PC-3 (cell line): ENCODE data around the gene RANBP1. TPM values are rescaled to one million over a fixed set of nuclear protein-coding genes. Genes with fewer than 3 reads are reported as not detected.

Experiments used
- ATAC-seq: fragments of 200-7000 bp; cut with Tn5 transposase; 2 replicates; pipeline ENCODE4 v1.9.1; 2020; ENCODE audit warnings: mild to moderate bottlenecking, moderate library complexity
- BruUV-seq: library from RNA; stranded (reverse); fragments of 400-500 nt; replicated peaks from 2 replicates; lab custom pipeline; 2021; lab: Mats Ljungman, UMichigan
- CTCF ChIA-PET: fragments of 300-600 bp; sonication (Branson Sonifier 250); formaldehyde crosslinking; loops from one replicate; lab custom pipeline; 2022; ENCODE audit warnings: antibody characterized with exemption; lab: Charles Lee
- POLR2A ChIA-PET: fragments of 300-600 bp; sonication (Branson Sonifier 250); formaldehyde crosslinking; loops from one replicate; lab custom pipeline; 2022; ENCODE audit warnings: antibody characterized with exemption; ENCODE audit not compliant: unreplicated experiment; lab: Charles Lee
- DNase-seq: peaks from one replicate; pipeline ENCODE4 v3.0.0-alpha.2; 2015
- H2AFZ ChIP-seq: fragments of 300-600 bp; sonication (generic); 2 replicates; pipeline ENCODE4 v1.6.0; 2016; ENCODE audit warnings: antibody characterized with exemption, low read length
- H3F3A ChIP-seq: fragments of 300-600 bp; sonication (generic); one replicate; pipeline ENCODE4 v1.6.0; 2017; ENCODE audit warnings: antibody characterized with exemption, low read length, control low read depth, mild to moderate bottlenecking; ENCODE audit not compliant: unreplicated experiment
- H3K27ac ChIP-seq: fragments of 300-600 bp; sonication (generic); 2 replicates; pipeline ENCODE4 v1.5.1; 2016; ENCODE audit warnings: mild to moderate bottlenecking, low read length
- H3K27me3 ChIP-seq: fragments of 300-600 bp; sonication (generic); 2 replicates; pipeline ENCODE4 v1.6.1; 2016; ENCODE audit warnings: low read length, mixed read lengths
- H3K36me3 ChIP-seq: fragments of 300-600 bp; sonication (generic); 2 replicates; pipeline ENCODE4 v1.6.1; 2016; ENCODE audit warnings: low read depth, mixed run types, low read length, mixed read lengths
- H3K4me1 ChIP-seq: fragments of 300-600 bp; sonication (generic); 2 replicates; pipeline ENCODE4 v1.5.1; 2016; ENCODE audit warnings: low read length; ENCODE audit not compliant: insufficient read depth
- H3K4me2 ChIP-seq: fragments of 300-600 bp; sonication (generic); 2 replicates; pipeline ENCODE4 v1.6.0; 2016; ENCODE audit warnings: low read length
- H3K4me3 ChIP-seq: fragments of 300-600 bp; sonication (generic); 2 replicates; pipeline ENCODE4 v1.5.1; 2016; ENCODE audit warnings: mild to moderate bottlenecking, low read length, mixed read lengths
- H3K79me2 ChIP-seq: fragments of 300-600 bp; sonication (generic); 2 replicates; pipeline ENCODE4 v1.6.1; 2017; ENCODE audit warnings: low read length, mixed read lengths
- H3K9ac ChIP-seq: fragments of 300-600 bp; sonication (generic); 2 replicates; pipeline ENCODE4 v1.6.0; 2016; ENCODE audit warnings: mild to moderate bottlenecking, low read length
- H3K9me2 ChIP-seq: fragments of 300-600 bp; sonication (generic); replicated peaks from 2 replicates; pipeline ENCODE4 v1.6.1; 2016; ENCODE audit warnings: mixed run types, low read length, mixed read lengths
- H3K9me3 ChIP-seq: fragments of 300-600 bp; sonication (generic); 2 replicates; pipeline ENCODE4 v1.6.1; 2016; ENCODE audit warnings: low read length, mixed read lengths
- H4K20me1 ChIP-seq: fragments of 300-600 bp; sonication (generic); 2 replicates; pipeline ENCODE4 v1.6.1; 2016; ENCODE audit warnings: low read length, mixed read lengths
- EZH2 ChIP-seq: fragments of 300-600 bp; sonication (generic); IDR thresholded peaks from one replicate; pipeline ENCODE4 v1.6.1; 2017; ENCODE audit warnings: antibody characterized with exemption, mild to moderate bottlenecking, low read length; ENCODE audit not compliant: unreplicated experiment
- EZH2phosphoT487 ChIP-seq: fragments of 300-600 bp; sonication (generic); IDR thresholded peaks from 2 replicates; pipeline ENCODE4 v1.6.1; 2018; ENCODE audit warnings: mild to moderate bottlenecking, antibody characterized with exemption, low read length, borderline replicate concordance
- intact Hi-C: fragments of 100-400 bp; cut with micrococcal nuclease; formaldehyde crosslinking; loops from 2 replicates; pipeline ENCODE4 v1.9.0; 2023
- total RNA-seq: library from RNA; depleted of rRNA; stranded (reverse); fragments of >200 nt; gene quantifications from 2 replicates; pipeline ENCODE4 v1.2.3, GENCODE V29; 2014
- TF ChIP-seq, protein P1 (sequence below): fragments of 300-600 bp; sonication (generic); conservative IDR thresholded peaks from 2 replicates; pipeline ENCODE4 v1.5.1; 2017; ENCODE audit warnings: antibody characterized with exemption, low read depth, mild to moderate bottlenecking, low read length

Gene RANBP1
- total RNA-seq, 1 experiment from 2014 or later: 356 TPM

- H2AFZ ChIP-seq: no peak overlapping the region
- no peaks in the 10 kb centered on the region for H3K9me3 ChIP-seq
- H3K4me2 ChIP-seq: no peak overlapping the region
- ChIA-PET CTCF (no interaction called here), POLR2A (no interaction called here)
- H3K36me3 ChIP-seq: no peaks in the 10 kb centered on the region
- BruUV-seq: no TSS peak
- no peaks in the 10 kb centered on the region for H3F3A ChIP-seq
- H4K20me1 ChIP-seq: no peaks in the 10 kb centered on the region
- H3K4me1 ChIP-seq: no peaks in the 10 kb centered on the region
- intact Hi-C loops: no loop called here
- TF ChIP-seq EZH2 (no peak), EZH2phosphoT487 (no peak)
- TF ChIP-seq, protein P1, sequence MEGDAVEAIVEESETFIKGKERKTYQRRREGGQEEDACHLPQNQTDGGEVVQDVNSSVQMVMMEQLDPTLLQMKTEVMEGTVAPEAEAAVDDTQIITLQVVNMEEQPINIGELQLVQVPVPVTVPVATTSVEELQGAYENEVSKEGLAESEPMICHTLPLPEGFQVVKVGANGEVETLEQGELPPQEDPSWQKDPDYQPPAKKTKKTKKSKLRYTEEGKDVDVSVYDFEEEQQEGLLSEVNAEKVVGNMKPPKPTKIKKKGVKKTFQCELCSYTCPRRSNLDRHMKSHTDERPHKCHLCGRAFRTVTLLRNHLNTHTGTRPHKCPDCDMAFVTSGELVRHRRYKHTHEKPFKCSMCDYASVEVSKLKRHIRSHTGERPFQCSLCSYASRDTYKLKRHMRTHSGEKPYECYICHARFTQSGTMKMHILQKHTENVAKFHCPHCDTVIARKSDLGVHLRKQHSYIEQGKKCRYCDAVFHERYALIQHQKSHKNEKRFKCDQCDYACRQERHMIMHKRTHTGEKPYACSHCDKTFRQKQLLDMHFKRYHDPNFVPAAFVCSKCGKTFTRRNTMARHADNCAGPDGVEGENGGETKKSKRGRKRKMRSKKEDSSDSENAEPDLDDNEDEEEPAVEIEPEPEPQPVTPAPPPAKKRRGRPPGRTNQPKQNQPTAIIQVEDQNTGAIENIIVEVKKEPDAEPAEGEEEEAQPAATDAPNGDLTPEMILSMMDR: no peak
- no peak overlapping the region for H3K4me3 ChIP-seq
- DNase-seq: no peak
- H3K79me2 ChIP-seq: no peaks in the 10 kb centered on the region
- no peaks in the 10 kb centered on the region for H3K9me2 ChIP-seq
- H3K27me3 ChIP-seq: no peaks in the 10 kb centered on the region
- no peak overlapping the region for H3K27ac ChIP-seq
- no peak for ATAC-seq
- H3K9ac ChIP-seq: no peak overlapping the region
These were observed 27.1 kb downstream of the RANBP1 start for GRCh38 chr22:20142711-20143621.

DNA sequence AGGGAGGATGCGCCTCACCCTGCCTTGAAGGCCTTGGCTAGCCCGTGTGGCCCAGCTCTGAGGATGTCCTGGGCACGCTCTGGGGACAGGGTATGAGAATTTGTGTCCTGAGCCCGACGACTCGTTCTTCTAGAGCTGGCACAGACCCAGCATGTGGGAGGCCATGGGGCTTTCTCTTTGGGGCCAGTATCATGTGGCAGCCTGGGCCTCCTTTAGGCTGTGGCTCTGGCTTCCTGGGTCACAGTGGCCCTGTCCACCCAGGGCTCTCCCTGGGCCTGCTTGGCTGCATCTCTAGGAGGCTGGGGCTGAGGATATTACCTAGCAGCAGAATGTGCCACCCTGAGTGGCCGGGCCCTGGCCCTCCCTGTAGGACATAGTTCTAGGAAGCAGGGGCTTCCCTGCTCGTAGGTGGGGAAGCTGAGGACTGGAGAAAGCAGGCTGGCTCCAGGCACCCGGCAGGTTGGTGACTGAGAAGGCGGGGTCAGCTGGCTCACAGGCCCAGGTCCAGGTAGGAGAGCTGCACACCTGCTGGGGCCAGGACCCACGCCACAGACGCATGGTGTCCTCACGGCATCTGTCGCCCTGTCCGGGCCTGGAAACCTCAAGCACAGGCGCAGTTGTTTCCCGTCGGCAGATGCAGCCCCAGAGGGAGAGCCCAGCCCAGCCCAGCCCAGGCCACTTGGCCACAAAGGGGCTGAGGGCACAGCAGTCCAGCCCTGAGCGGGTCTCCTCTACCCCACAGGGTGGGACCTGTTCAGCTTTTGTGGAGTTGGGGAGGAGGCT lies 28.2 kb downstream of the RANBP1 start:
- CTCF ChIA-PET: no interaction called here
- H3K9me3 ChIP-seq: no peaks in the 10 kb centered on the region
- no peaks in the 10 kb centered on the region for H3K79me2 ChIP-seq
- H3K27me3 ChIP-seq: no peaks in the 10 kb centered on the region
- no peak for ATAC-seq
- POLR2A ChIA-PET: no interaction called here
- H3F3A ChIP-seq: no peaks in the 10 kb centered on the region
- no peaks in the 10 kb centered on the region for H3K9me2 ChIP-seq
- no peaks in the 10 kb centered on the region for H3K36me3 ChIP-seq
- intact Hi-C loops: no loop called here
- H2AFZ ChIP-seq: no peak overlapping the region
- no peak overlapping the region for H3K4me2 ChIP-seq
- H4K20me1 ChIP-seq: no peaks in the 10 kb centered on the region
- no peak for DNase-seq
- no peak overlapping the region for H3K27ac ChIP-seq
- H3K4me1 ChIP-seq: no peaks in the 10 kb centered on the region
- no peak overlapping the region for H3K9ac ChIP-seq
- BruUV-seq: no TSS peak
- TF ChIP-seq EZH2: no peak
- TF ChIP-seq EZH2phosphoT487: no peak
- TF ChIP-seq, protein P1: no peak
- H3K4me3 ChIP-seq: no peak overlapping the region
